Measurements from ENCODE around the gene ACP7.

The ACP7 gene

GRCh38 chr19:39074942-39075341, 9.2 kb upstream of the ACP7 start:
- Histone ChIP-seq H3K4me1 (ENCODE audit: control insufficient read depth, low read length) (no peaks in the 10 kb centered on the region), H3K36me3 (ENCODE audit: control insufficient read depth, low read length) (no peaks in the 10 kb centered on the region), H3F3A (ENCODE audit: control insufficient read depth, insufficient read depth) (no peaks in the 10 kb centered on the region), H3K27ac (ENCODE audit: low read depth, low read length) (no peak overlapping the region), H3K79me2 (ENCODE audit: control insufficient read depth, low read length) (no peaks in the 10 kb centered on the region), H3K9me2 (replicated peaks; ENCODE audit: control insufficient read depth, low read length) (no peaks in the 10 kb centered on the region), H3K4me2 (ENCODE audit: low read length) (no peak overlapping the region), H3K9me3 (ENCODE audit: control insufficient read depth, insufficient read depth, low read length) (no peaks in the 10 kb centered on the region), H3K4me3 (ENCODE audit: low read length) (no peak overlapping the region), H3K27me3 (ENCODE audit: control insufficient read depth, low read length) (no peaks in the 10 kb centered on the region; the same call in 1 of the 2 replicates), H4K20me1 (ENCODE audit: control insufficient read depth, insufficient read depth, low read depth, low read length) (no peaks in the 10 kb centered on the region)
- TF ChIP-seq EZH2phosphoT487 (IDR thresholded peaks at IDR 0.05; ENCODE audit: borderline replicate concordance, low read length) (no peak), CTCF (IDR thresholded peaks at IDR 0.05; ENCODE audit: low read depth, low read length, poor library complexity, severe bottlenecking) (no peak)

- H3K4me1 ChIP-seq (ENCODE audit: control insufficient read depth, low read length): no peaks in the 10 kb centered on the region
- H3F3A ChIP-seq (ENCODE audit: control insufficient read depth, insufficient read depth): no peaks in the 10 kb centered on the region
- no peaks in the 10 kb centered on the region; the same call in 1 of the 2 replicates for H3K27me3 ChIP-seq (ENCODE audit: control insufficient read depth, low read length)
- H3K9me2 ChIP-seq (replicated peaks; ENCODE audit: control insufficient read depth, low read length): no peaks in the 10 kb centered on the region
- TF ChIP-seq CTCF (IDR thresholded peaks at IDR 0.05; ENCODE audit: low read depth, low read length, poor library complexity, severe bottlenecking): no peak
- TF ChIP-seq EZH2phosphoT487 (IDR thresholded peaks at IDR 0.05; ENCODE audit: borderline replicate concordance, low read length): no peak
- H3K4me3 ChIP-seq (ENCODE audit: low read length): no peak overlapping the region
- H3K4me2 ChIP-seq (ENCODE audit: low read length): no peak overlapping the region
- H3K27ac ChIP-seq (ENCODE audit: low read depth, low read length): no peak overlapping the region
- no peaks in the 10 kb centered on the region for H3K36me3 ChIP-seq (ENCODE audit: control insufficient read depth, low read length)
- no peaks in the 10 kb centered on the region for H4K20me1 ChIP-seq (ENCODE audit: control insufficient read depth, insufficient read depth, low read depth, low read length)
- H3K9me3 ChIP-seq (ENCODE audit: control insufficient read depth, insufficient read depth, low read length): no peaks in the 10 kb centered on the region
- no peaks in the 10 kb centered on the region for H3K79me2 ChIP-seq (ENCODE audit: control insufficient read depth, low read length)
Measured at GRCh38 chr19:39077323-39077722, 6.8 kb upstream of the ACP7 start.

- Histone ChIP-seq H3K36me3 (ENCODE audit: control insufficient read depth, low read length) (no peaks in the 10 kb centered on the region), H3K9me3 (ENCODE audit: control insufficient read depth, insufficient read depth, low read length) (no peaks in the 10 kb centered on the region), H3F3A (ENCODE audit: control insufficient read depth, insufficient read depth) (no peaks in the 10 kb centered on the region), H3K27ac (ENCODE audit: low read depth, low read length) (no peak overlapping the region), H3K4me3 (ENCODE audit: low read length) (no peak overlapping the region), H3K27me3 (ENCODE audit: control insufficient read depth, low read length) (peaks cover 12% of the 10 kb centered on the region), H3K4me1 (ENCODE audit: control insufficient read depth, low read length) (no peaks in the 10 kb centered on the region), H4K20me1 (ENCODE audit: control insufficient read depth, insufficient read depth, low read depth, low read length) (no peaks in the 10 kb centered on the region), H3K9me2 (replicated peaks; ENCODE audit: control insufficient read depth, low read length) (no peaks in the 10 kb centered on the region), H3K79me2 (ENCODE audit: control insufficient read depth, low read length) (no peaks in the 10 kb centered on the region), H3K4me2 (ENCODE audit: low read length) (no peak overlapping the region)
- TF ChIP-seq EZH2phosphoT487 (IDR thresholded peaks at IDR 0.05; ENCODE audit: borderline replicate concordance, low read length) (no peak), CTCF (IDR thresholded peaks at IDR 0.05; ENCODE audit: low read depth, low read length, poor library complexity, severe bottlenecking) (no peak)
Measured at GRCh38 chr19:39078436-39079200, 5.5 kb upstream of the ACP7 start.
